Activated CD4-positive, alpha-beta memory T cell treated with anti-CD3 and anti-CD28 coated beads, Interleukin-2, amount 10 ng/mL, durations not matched to agents 7 days and 5 days (primary cell): ENCODE data around the gene GIT1. TPM values are rescaled to one million over a fixed set of nuclear protein-coding genes. Genes with fewer than 3 reads are reported as not detected.

Experiments used
- CTCF ChIA-PET: fragments of 350-600 bp; sonication (Branson Sonifier 250); formaldehyde crosslinking; loops from one replicate; lab custom pipeline; 2021; ENCODE audit warnings: antibody characterized with exemption, inconsistent platforms; lab: Charles Lee
- POLR2A ChIA-PET: fragments of 350-600 bp; sonication (Branson Sonifier 250); formaldehyde crosslinking; loops from one replicate; lab custom pipeline; 2021; ENCODE audit warnings: antibody characterized with exemption; lab: Charles Lee
- DNase-seq: peaks from one replicate; pipeline ENCODE4 v3.0.0-alpha.2; 2020
- H3K27ac Mint-ChIP-seq: one replicate; pipeline ENCODE4 v1.8.0; 2021; ENCODE audit warnings: mild to moderate bottlenecking, mixed read lengths
- H3K27me3 Mint-ChIP-seq: one replicate; pipeline ENCODE4 v1.8.0; 2021; ENCODE audit warnings: mixed read lengths
- H3K36me3 Mint-ChIP-seq: one replicate; pipeline ENCODE4 v1.8.0; 2021; ENCODE audit warnings: low read depth, mixed read lengths
- H3K4me1 Mint-ChIP-seq: one replicate; pipeline ENCODE4 v1.8.0; 2021; ENCODE audit warnings: mixed read lengths
- H3K4me3 Mint-ChIP-seq: one replicate; pipeline ENCODE4 v1.8.0; 2021; ENCODE audit warnings: mild to moderate bottlenecking, mixed read lengths
- H3K9me3 Mint-ChIP-seq: one replicate; pipeline ENCODE4 v1.8.0; 2021; ENCODE audit warnings: mixed read lengths
- total RNA-seq, 2 experiments: library from RNA; stranded (reverse); gene quantifications; one replicate each; pipeline ENCODE4 v1.2.3, GENCODE V29; 2021

The GIT1 gene
- total RNA-seq, 2 experiments from 2014 or later, result 76.6 to 80.4 TPM

DNA sequence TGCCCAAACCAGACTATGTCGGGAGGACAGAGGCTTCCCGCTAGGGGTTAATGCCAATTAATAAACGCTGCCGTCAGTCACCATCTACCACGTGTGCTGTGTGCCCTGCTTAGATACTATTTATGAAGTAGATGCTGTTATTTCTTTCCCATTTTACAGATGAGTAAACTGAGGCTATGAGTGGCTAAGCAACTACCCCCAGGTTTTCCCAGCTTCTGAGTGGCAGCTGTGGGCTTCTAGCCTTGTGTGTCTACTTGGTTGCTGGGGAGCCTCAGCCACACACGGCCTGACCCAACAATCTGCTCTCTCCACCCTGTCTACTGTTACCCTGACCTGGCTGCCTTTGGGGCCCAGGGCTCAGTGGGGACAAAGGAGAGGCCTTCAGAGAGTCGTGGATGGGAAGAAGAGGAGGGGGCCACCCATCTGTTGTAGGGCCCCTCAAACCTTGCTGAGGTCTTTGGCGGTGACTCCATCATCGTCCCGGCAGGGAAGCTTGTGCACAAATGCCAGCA is 7.1 kb downstream of the GIT1 start:
- Mint-ChIP-seq H3K4me1 (peaks cover 47% of the 10 kb centered on the region), H3K36me3 (peaks cover 30% of the 10 kb centered on the region), H3K4me3 (no peak overlapping the region), H3K9me3 (no peaks in the 10 kb centered on the region), H3K27me3 (no peaks in the 10 kb centered on the region), H3K27ac (peak overlapping the region; percentile 26)
- CTCF ChIA-PET, result interaction anchor here (0.5 to 5.5 kb wide), 5 partner anchors 9 to 291 kb away, joined by 3 to 43 read pairs (median 19); partner anchors contain the start of gene ANKRD13B
- POLR2A ChIA-PET, result interaction anchor here (1.3 to 1.7 kb wide), 3 partner anchors 9 to 35 kb away, joined by 4 to 8 read pairs (median 8); partner anchors contain the start of gene ABHD15
- no peak for DNase-seq

DNA sequence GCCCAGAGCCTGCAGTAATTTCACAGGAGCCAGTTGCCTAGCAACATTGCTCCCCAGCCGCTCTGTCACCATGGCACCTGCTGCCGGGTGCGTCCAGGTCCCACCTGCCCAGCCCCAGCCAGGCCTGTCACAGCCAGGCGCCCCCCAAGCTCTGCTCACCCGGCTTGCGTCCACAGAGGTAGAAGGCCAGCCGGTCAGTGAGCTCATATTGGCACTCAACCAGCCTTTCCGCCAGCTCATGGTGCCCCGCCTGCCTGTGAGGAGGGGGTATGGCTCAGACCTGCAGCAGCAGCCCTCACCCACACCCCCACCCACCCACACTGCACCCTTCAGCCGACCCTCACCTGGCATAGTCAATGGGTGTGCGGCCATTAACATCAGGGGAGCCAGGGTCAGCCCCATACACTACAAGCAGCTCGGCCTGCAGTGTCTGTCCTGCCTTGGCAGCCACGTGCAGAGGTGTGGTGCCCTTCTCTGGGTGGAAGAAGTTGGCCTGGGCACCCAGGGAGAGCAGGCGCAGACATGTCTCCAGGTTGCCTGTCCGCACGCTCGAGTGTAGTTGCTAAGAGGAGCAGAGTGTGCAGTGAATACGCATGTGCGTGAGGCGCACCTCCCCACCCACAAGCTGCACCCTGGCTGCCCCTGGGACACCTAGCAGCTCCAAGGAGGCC is 7.7 kb downstream of the GIT1 start:
- H3K36me3 Mint-ChIP-seq, result peaks cover 30% of the 10 kb centered on the region
- POLR2A ChIA-PET, result interaction anchor here (1.2 to 4.4 kb wide), 5 partner anchors 9 to 36 kb away, joined by 4 to 24 read pairs (median 8); partner anchors contain the start of gene ABHD15
- H3K4me1 Mint-ChIP-seq, result peaks cover 41% of the 10 kb centered on the region
- DNase-seq, result no peak
- H3K4me3 Mint-ChIP-seq, result no peak overlapping the region
- no peaks in the 10 kb centered on the region for H3K9me3 Mint-ChIP-seq
- CTCF ChIA-PET, result interaction anchor here (0.5 to 5.5 kb wide), 10 partner anchors 9 to 291 kb away, joined by 3 to 43 read pairs (median 6); partner anchors contain the start of gene ANKRD13B
- H3K27ac Mint-ChIP-seq, result no peak overlapping the region
- no peaks in the 10 kb centered on the region for H3K27me3 Mint-ChIP-seq

DNA sequence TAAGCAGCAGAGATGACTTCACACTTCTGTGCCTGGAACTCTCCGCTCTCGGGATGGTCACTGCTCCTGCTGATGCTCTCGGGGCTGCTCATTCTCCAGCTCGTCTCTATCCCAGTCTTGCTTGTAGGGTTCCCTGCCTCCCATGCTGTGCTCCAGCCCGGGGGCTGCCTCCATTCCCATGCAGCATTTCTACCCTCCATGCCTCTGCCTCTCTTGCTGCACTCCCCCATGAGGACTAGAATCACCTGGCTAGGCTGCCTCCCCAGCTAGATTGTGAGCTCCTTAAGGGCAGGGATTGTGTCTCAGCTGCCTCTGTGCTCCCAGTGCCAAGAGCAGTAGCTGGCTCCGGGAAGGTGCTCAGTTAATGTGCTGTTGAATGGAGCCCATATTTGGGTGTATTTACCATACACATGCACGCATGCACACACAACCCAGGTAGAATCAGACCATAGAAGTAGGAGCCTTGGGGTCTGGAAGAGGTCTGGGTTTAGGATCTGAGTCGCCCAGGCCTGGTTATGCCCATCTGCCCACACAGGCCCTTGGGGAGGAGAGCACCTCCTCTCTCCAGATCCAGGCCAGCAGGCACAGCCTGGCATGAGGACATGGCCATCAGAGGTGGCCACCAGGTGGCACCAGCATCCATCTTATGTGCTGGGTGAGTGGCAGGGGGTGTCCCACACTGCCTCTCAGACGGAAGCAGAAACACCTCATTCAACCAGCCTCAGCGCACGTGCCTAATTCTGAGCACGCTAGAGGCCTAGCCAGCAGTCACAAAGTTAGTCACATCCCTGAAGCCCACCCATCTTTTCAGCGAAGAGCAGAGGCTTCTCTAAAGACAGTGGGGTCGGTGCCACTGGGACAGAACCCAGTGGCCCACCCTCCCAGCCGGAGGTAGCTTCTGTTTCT is 9.3 kb downstream of the GIT1 start:
- ChIA-PET POLR2A (interaction anchor here (1.2 to 4.4 kb wide), 3 partner anchors 12 to 37 kb away, joined by 5 to 24 read pairs (median 13); partner anchors contain the start of genes ABHD15 and ANKRD13B), CTCF (interaction anchor here (0.6 to 5.5 kb wide), 12 partner anchors 8 to 351 kb away, joined by 3 to 43 read pairs (median 4); partner anchors contain the start of gene ANKRD13B)
- Mint-ChIP-seq H3K4me3 (no peak overlapping the region), H3K27ac (peak overlapping the region; percentile 85), H3K27me3 (no peaks in the 10 kb centered on the region), H3K4me1 (peaks cover 25% of the 10 kb centered on the region), H3K36me3 (peaks cover 36% of the 10 kb centered on the region), H3K9me3 (no peaks in the 10 kb centered on the region)
- DNase-seq, result peak; percentile 90

DNA sequence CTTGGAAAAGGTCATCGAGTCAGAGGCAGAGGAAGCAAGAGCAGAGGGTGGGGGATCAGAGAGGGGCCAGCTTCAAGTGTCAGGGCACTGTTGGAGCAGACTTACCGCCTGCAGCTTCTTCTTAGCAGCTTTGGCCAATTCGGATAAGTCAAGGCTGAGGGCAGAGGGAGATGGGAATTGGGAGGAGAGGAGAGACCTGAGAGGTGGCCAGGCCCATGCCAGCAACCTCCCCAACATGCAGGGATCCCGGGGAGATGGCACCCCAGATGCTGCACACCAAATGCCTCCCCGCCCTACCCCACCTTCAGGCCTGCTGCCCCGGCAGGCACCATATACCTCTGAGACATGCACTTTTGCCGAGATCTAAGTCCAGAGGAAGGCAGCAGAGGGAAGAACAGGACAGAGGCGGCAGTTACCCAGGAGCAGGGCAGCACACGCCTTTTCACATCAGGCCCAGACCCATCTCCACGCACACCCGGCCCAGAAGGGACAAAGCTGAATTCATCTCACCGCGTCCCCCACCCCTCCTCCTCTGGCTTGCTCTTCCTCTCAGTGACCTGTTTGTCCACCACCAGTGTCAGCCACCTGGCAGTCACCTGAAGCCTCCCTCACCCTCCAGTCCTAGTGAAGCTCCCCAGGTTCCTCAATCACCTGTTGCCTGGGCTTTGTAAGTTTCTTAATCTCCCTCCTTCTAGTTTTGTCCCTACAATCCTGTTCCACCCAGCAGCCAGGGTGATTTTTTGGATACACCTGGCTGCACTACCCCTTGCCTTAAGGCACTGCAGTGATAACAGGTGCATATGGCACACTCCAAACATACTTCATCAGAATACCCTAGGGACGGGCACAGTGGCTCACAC is 10.6 kb downstream of the GIT1 start:
- Mint-ChIP-seq H3K9me3 (no peaks in the 10 kb centered on the region), H3K27me3 (no peaks in the 10 kb centered on the region), H3K4me1 (peaks cover 15% of the 10 kb centered on the region), H3K36me3 (peaks cover 42% of the 10 kb centered on the region), H3K4me3 (no peak overlapping the region), H3K27ac (no peak overlapping the region)
- CTCF ChIA-PET, result interaction anchor here (1.0 to 5.5 kb wide), 7 partner anchors 9 to 353 kb away, joined by 3 to 43 read pairs (median 4); partner anchors contain the start of gene ANKRD13B
- POLR2A ChIA-PET, result interaction anchor here (2.1 to 4.4 kb wide), 2 partner anchors 13 to 38 kb away, joined by 13 to 24 read pairs; partner anchors contain the start of gene ANKRD13B
- no peak for DNase-seq

DNA sequence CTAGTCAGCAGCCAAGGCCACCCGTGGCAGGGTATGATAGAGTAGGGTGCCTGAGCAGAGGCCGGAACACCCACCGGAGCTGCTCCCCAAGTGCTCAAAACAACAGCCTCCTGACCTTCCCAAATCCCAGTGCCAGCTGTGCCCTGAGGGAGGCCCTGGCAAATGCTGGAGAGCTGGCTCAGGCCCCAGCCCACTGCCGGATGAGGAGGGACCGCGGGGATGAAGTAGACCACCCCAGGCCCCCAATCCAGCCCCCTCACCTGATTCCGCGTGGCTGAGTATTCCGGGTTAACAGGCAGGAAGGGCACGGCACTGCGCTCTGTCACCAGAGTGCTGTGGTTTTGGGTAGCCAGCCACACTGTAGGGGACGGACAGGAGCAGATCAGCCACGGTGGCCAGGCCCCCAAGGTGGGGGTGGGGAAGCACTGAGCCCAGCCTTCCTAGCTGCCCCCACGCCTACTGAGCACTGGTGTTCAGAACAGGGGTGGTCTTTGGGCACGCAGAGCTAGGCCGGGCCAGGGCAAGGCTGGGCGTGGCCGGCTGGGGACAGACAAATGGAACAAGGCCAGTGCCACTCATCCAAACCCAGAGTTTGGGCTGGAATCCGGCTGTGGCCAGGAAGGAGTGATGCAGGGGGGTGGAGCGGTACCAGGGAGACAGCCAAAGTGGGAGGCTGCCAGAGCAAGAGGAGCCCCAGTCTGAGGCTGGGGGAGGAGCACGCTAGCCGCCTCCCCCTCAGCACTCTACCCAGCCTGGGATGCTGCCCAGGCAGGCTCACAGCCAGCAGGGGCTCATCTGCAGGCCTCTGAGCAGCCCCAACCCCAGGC is 11.8 kb downstream of the GIT1 start:
- Mint-ChIP-seq H3K9me3 (no peaks in the 10 kb centered on the region), H3K4me1 (peaks cover 7% of the 10 kb centered on the region), H3K27me3 (no peaks in the 10 kb centered on the region), H3K27ac (no peak overlapping the region), H3K4me3 (no peak overlapping the region), H3K36me3 (peaks cover 38% of the 10 kb centered on the region)
- ChIA-PET POLR2A (interaction anchor here (1.4 to 5.8 kb wide), 3 partner anchors 11 to 39 kb away, joined by 3 to 36 read pairs (median 24); no protein-coding TSS in a partner anchor), CTCF (interaction anchor here (1.0 kb wide), 2 partner anchors 36 to 40 kb away, joined by 3 read pairs; no protein-coding TSS in a partner anchor)
- DNase-seq, result no peak

DNA sequence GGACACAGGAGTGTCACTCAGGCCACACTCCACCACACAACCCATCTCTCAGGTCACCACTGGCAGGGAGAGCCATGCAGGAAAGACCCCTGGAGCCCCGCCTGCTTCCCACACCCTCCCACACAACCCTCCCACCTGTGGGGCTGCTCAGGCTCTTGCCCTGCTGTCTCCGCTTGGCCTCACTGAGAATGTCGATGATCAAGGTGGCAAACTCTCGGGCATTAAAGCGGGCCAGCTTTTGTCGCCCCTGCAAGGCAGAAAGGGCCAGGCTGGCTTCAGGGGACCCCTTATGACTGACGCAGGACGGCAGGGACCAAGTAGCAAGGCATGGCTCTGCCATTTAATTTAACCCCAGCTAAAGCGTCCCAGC is 12.5 kb downstream of the GIT1 start:
- Mint-ChIP-seq H3K36me3 (peaks cover 35% of the 10 kb centered on the region), H3K9me3 (no peaks in the 10 kb centered on the region)
- DNase-seq, result no peak

DNA sequence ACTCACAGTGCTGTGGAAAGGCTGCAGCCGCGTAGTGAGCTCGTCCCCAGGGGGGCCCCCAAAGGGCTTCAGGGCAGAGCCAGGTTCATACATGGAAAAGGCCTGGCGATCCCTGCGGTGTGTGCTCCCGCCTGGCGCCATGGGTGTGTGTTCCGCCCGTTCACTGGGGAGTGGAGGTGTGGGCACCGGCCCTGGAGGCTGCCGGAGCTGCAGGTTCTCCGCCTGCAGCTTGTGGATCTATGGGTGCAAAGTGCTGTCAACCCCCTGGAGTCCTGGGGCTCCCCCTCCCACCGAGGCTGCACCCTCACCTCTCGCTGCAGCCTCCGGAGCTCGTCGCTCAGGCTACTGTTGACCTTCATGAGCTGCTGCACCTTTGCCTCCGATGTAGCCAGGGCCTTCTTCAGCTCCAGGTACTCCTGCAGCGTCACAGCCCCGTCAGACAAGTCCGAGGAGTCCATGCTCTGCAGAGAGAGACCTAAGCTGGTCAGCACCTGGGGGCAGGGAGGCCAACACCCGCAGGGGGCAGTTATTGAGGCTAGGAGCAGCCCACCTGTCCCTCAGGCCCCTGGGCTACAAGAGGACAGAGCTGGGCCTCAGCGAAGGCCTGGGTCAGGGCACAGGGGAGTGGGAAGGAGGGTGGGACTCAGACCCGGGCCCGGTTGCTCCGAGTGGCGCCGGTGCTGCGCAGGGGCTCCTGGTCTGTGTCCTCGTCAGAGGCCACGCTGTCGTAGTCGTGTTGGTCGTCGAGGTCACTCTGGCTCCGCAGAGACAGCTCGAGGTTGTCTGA is 13.0 kb downstream of the GIT1 start:
- DNase-seq, result no peak
- POLR2A ChIA-PET, result interaction anchor here (0.9 to 5.8 kb wide), 3 partner anchors 12 to 39 kb away, joined by 3 to 36 read pairs (median 3); partner anchors contain the start of gene ANKRD13B
- CTCF ChIA-PET, result interaction anchor here (0.8 to 1.0 kb wide), 3 partner anchors 37 to 101 kb away, joined by 3 read pairs; no protein-coding TSS in a partner anchor

More for the DNA sequence above, 12.5 kb downstream of the GIT1 start:
- CTCF ChIA-PET, result interaction anchor here (0.8 to 1.0 kb wide), 2 partner anchors 36 to 41 kb away, joined by 3 read pairs; no protein-coding TSS in a partner anchor
- POLR2A ChIA-PET, result interaction anchor here (1.4 to 5.8 kb wide), 2 partner anchors 11 to 39 kb away, joined by 3 to 36 read pairs; no protein-coding TSS in a partner anchor
- Mint-ChIP-seq H3K4me1 (peaks cover 5% of the 10 kb centered on the region), H3K27me3 (no peaks in the 10 kb centered on the region), H3K4me3 (no peak overlapping the region), H3K27ac (no peak overlapping the region)

DNA sequence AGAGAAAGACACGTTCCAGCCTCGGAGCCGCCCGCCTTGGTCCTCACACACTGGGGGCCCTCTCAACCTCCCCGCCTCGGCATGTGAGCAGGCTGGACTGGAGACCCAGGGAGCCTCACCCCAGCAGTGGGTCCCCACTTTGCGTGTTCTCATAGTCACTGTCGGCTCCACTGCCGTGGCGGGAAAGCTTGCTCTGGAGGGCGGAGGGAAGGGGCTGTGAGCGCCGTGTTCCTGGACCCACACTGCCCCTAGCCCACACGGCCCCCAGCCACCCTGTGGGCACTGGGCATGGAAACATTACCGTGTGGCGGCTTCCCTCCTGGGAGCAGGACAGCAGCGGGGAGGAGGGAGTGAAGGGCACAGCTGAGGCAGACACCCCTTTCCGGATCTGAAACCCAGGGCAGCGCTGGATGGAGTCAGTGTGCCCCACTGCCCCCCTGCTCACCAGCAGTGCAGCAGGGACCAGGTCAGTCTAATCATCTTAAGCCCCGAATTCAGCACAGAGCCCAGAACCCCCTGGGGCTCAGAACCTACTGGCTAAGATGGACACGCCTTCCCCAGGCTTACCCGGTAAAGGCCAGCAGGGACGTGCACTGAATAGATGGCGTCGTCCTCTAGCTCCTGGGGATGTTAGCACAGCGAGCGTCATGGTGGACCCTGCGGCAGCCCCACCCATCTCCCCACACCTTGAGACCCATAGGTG is 13.8 kb downstream of the GIT1 start:
- ChIA-PET CTCF (interaction anchor here (1.0 kb wide), 1 partner anchor 102 kb away, joined by 3 read pairs; no protein-coding TSS in a partner anchor), POLR2A (interaction anchor here (0.9 to 5.8 kb wide), 4 partner anchors 13 to 40 kb away, joined by 3 to 36 read pairs (median 3); partner anchors contain the start of gene ANKRD13B)
- H3K27me3 Mint-ChIP-seq, result no peaks in the 10 kb centered on the region
- peaks cover 41% of the 10 kb centered on the region for H3K36me3 Mint-ChIP-seq
- H3K9me3 Mint-ChIP-seq, result no peaks in the 10 kb centered on the region
- no peak overlapping the region for H3K27ac Mint-ChIP-seq
- H3K4me3 Mint-ChIP-seq, result no peak overlapping the region
- DNase-seq, result no peak
- H3K4me1 Mint-ChIP-seq, result peaks cover 10% of the 10 kb centered on the region

More for the DNA sequence above, 13.0 kb downstream of the GIT1 start:
- peaks cover 35% of the 10 kb centered on the region for H3K36me3 Mint-ChIP-seq
- no peak overlapping the region for H3K27ac Mint-ChIP-seq
- no peaks in the 10 kb centered on the region for H3K9me3 Mint-ChIP-seq
- H3K27me3 Mint-ChIP-seq, result no peaks in the 10 kb centered on the region
- H3K4me3 Mint-ChIP-seq, result no peak overlapping the region
- peaks cover 5% of the 10 kb centered on the region for H3K4me1 Mint-ChIP-seq

DNA sequence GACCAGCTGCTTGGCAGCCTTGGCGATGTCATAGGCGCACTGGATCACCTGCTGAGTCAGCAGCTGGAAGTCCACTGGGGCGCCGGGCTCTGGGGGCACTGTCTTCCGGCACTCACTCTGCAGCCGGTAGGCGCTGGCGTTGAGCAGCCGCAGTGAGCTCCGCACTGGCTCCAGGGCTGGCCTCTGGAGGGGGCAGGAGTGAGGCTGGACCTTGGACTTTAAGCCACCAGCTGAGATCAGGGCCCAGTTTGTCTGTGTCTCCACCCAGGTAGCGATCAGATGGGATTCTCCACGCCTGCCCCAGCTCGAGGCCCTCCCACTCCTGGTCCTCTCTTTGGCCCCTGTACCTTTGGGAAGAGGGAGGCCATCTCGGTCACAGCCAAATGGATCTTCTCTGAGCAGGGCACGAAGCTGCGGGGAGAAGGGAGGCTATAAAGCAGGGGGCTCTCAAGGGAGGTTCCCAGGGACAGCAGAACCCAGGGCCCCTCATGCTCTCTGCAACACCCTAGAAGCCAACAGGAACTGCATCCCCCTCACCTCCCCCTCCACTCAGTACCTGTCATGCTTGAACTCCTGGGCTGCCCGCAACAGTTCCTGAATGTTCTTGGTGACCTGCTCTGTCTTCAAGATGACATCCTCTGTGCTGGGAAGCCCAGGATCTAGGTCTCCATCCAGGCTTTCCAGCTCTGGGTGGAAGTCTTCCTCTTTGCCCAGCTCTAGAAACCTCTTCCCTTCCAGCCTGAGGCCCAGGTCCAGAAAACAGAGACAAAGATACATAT is 14.5 kb downstream of the GIT1 start:
- H3K36me3 Mint-ChIP-seq, result peaks cover 40% of the 10 kb centered on the region
- no peaks in the 10 kb centered on the region for H3K9me3 Mint-ChIP-seq
- H3K27me3 Mint-ChIP-seq, result no peaks in the 10 kb centered on the region
- H3K4me1 Mint-ChIP-seq, result peaks cover 8% of the 10 kb centered on the region
- no peak overlapping the region for H3K27ac Mint-ChIP-seq
- CTCF ChIA-PET, result interaction anchor here (0.6 to 1.0 kb wide), 3 partner anchors 28 to 103 kb away, joined by 3 read pairs; no protein-coding TSS in a partner anchor
- H3K4me3 Mint-ChIP-seq, result no peak overlapping the region
- POLR2A ChIA-PET, result interaction anchor here (0.8 to 5.8 kb wide), 3 partner anchors 14 to 41 kb away, joined by 3 to 36 read pairs (median 4); no protein-coding TSS in a partner anchor
- no peak for DNase-seq
